DMS114 treated with DMSO at 0.1 percent for 48 hours (cell line): ENCODE results near the gene ZNF678.
"Not testable (repeated sequence)": the region's sequence is repeated elsewhere in the genome, so short reads cannot be mapped to it uniquely, and the experiment has no call there.

Source experiments
- DNase-seq: peaks from one replicate; lab custom pipeline; 2025; ENCODE audit not compliant: unreplicated experiment; lab: John Stamatoyannopoulos, UW

Gene ZNF678

DNA sequence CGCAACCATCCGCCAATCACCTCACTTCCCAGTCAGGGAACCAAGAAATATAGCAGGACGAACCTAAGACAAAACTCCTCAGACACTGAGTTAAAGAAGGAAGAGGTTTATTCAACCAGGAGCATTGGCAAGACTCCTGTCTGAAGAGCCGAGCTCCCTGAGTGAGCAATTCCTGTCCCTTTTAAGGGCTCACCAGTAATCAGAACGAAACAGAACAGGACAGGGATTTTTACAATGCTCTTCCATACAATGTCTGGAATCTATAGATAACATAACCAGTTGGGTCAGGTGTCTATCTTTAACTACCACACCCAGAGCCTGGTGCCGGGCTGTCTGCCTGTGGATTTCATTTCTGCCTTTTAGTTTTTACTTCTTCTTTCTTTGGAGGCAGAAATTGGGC is 32.9 kb downstream of the ZNF678 start:
- DNase-seq: not testable (repeated sequence)

- no peak for DNase-seq
Observed at GRCh38 chr1:227603327-227603726, 40.0 kb downstream of the ZNF678 start.

DNA sequence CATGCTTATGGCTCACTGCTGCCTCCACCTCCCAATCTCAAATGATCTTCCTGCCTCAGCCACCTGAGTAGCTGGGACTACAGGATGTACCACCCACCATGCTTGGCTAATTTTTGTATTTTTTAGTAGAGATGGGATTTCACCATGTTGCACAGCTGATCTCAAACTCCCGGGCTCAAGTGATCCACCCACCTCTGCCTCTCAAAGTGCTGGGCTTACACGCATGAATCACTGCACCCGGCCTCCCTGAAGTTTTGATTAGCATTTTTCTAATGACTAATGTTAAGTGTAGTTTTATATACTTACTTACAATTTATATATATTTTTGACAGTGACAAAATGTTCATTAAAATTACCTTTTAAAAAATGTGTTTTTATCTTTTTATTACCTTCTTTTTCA is 41.1 kb downstream of the ZNF678 start:
- no peak for DNase-seq

DNA sequence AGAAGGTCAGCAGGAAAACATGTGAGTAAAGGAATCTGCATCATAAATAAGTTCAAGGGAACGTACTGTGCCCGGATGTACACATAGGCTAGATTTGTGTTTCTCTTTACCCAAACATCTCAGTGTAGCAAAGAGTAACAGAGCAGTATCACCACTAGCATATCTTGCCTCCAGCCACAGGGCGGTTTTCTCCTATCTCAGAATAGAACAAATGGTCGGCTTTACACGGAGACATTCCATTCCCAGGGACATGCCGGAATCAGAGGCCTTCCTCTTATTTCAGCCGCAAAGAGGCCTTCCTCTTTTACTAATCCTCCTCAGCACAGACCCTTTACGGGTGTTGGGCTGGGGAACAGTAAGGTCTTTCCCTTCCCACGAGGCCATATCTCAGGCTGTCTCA is 42.9 kb downstream of the ZNF678 start:
- not testable (repeated sequence) for DNase-seq

- no peak for DNase-seq
Observed at GRCh38 chr1:227607336-227607898, 44.1 kb downstream of the ZNF678 start.

GRCh38 chr1:227612658-227613057 is 49.3 kb downstream of the ZNF678 start:
- no peak for DNase-seq

- no peak for DNase-seq
Observed at GRCh38 chr1:227613526-227613925, 50.2 kb downstream of the ZNF678 start.

GRCh38 chr1:227621211-227621610 is 57.9 kb downstream of the ZNF678 start:
- no peak for DNase-seq

GRCh38 chr1:227622739-227623475 is 59.6 kb downstream of the ZNF678 start:
- no peak for DNase-seq

- no peak for DNase-seq
Observed at GRCh38 chr1:227632325-227632724, 69.0 kb downstream of the ZNF678 start.

DNA sequence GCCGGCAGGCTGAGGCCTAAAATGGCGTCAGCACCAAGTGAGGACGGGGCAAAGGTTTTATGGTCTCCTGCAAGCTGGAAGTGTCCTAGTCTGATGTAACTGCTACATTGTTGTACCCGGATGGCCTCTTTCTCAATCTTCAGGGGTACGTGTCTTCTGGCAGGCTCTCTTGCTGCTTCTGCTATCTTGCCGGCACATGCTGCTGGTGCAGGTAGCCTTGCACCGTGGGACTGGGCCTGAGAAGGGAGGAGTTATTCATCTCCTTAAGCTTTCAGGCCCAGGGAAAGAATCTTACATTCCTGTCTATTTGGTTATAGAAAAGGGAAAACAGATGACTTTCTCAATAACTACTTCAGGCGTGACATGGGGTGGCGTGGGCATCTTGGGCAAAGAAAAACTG is 72.2 kb downstream of the ZNF678 start:
- DNase-seq: no peak

GRCh38 chr1:227654431-227654830 is 91.1 kb downstream of the ZNF678 start:
- no peak for DNase-seq

GRCh38 chr1:227654858-227655752 is 91.7 kb downstream of the ZNF678 start:
- no peak for DNase-seq

GRCh38 chr1:227661495-227661894 is 98.1 kb downstream of the ZNF678 start:
- no peak for DNase-seq

DNA sequence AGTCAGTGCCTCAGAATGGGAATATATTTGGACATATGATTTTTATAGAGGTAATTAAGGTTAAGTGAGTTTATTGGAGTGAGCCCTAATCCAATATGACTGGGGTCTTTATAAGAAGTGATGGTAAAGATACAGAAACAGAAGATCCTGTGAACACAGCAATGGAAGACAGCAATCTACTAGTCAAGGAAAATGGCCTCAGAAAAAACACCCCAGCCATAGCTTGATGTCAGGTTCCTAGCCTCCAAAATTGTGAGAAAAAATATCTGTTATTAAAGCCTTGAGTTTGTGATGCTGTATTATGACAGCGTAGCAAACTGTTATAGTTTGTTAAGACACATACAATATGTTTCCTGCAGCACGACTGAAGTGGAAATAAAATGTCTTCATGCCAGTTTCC is 99.6 kb downstream of the ZNF678 start:
- DNase-seq: no peak

DNA sequence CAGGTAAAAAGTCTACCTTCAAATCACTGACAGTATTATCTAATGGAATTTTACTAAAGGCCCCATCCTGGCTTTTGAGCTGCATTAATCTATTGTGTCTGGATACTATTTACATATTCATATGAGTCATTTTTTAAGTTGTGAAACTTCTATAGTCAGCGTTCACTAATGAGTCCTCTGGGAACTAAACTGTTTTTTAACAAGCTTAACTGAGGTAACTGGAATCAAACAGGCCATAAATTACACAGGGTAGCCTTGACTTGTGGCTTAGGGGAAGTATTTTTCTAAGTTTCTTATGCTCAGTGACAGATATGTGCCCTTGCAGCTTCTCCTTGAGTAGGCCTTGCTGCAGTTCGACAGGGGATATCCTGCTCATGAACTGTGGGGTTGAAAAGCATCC is 102.9 kb downstream of the ZNF678 start:
- no peak for DNase-seq

- DNase-seq: no peak
Observed at GRCh38 chr1:227673441-227673840, 110.1 kb downstream of the ZNF678 start.

GRCh38 chr1:227685807-227686206 is 122.5 kb downstream of the ZNF678 start:
- no peak for DNase-seq

DNA sequence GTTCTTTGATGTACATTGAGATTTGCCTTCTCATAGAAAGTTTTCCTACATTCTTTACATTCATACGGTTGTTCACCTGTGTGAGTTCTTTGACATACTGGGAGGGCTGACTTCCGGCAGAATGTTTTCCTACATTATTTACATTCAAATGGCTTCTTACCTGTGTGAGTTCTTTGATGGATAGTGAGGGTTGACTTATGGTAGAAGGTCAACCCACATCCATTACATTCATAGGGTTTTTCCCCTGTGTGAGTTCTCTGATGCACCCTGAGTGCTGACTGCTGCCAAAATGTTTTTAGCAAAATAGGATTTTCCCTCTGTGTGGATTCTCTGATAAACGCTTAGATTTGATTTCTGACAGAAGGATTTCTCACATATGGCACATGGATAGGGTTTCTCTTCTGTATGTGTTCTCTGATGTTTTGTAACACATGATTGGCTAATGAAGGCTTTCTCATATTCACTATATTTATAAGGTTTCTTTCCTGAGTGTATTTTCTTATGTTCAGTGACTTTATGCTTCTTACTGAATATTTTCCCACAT is 134.0 kb downstream of the ZNF678 start:
- DNase-seq: no peak

GRCh38 chr1:227701631-227702030 is 138.3 kb downstream of the ZNF678 start:
- not testable (repeated sequence) for DNase-seq

DNA sequence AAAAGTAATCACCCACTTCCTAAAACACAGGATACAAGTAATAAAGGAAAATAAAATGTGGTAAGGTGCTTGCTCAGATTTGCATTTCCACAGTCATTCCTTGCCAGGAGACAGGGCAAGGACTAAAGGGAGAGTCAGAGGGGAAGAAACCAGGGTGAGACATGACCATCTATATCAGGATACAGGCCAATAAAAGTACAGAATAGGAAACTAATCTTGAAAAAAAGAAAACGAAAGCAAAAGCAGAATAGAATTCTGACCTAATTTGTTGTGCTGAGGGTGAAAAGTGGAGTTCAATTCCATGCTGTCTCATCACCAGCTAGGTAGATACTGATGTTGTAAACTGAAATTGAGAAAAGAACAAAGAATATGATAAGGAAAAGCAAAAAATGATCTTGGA is 144.5 kb downstream of the ZNF678 start:
- no peak for DNase-seq

GRCh38 chr1:227709451-227709850 is 146.1 kb downstream of the ZNF678 start:
- no peak for DNase-seq
